ENCODE data around the gene PRR15.

PRR15 gene

DNA sequence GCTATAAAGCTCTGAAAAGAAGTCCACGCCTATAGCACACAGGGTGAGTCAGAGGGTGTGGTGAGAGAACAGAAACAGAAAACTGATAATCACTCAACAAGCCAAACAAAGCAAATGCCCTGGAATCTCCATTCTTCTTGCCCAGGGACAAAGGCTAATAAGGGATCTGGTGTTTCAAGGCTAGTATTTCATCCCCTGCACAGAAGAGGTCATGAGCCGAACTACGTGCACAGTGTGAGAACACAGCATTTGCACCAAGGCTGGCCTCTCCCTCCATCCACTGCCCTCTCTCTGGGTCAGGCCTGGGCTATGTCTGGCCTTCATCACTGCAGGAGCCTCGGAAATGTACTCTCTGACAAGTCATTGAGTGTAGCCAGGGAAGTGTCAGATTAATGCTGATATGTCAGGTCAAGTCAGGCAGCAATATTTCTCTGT lies 42.7 kb downstream of the PRR15 start:
- DNase-seq = no peak
- in situ Hi-C loops (cut with MboI; ENCODE audit: low pct_unique_long_range_greater_than_20kb, low sequenced_read_pairs) = no loop called here

DNA sequence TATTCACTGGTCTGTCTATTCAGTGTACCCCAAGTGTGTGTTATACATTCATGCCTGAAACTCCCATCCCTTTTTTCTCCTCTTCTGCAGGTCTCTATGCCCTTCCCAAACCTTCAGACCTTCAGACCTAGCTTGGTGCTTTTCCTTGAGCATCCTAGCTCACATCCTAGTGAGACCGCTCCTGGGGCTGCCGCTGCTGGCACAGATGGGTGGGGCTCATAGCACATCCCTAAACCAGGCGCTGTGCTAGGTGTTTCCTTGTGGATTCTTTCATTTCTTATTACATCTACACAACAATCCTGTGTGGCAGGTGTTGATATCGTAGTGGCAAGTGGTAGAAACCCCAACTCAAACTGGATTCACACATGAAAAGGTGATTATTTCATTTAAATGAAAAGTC lies 43.2 kb downstream of the PRR15 start:
- DNase-seq = no peak
- in situ Hi-C loops (cut with MboI; ENCODE audit: low pct_unique_long_range_greater_than_20kb, low sequenced_read_pairs) = no loop called here

DNA sequence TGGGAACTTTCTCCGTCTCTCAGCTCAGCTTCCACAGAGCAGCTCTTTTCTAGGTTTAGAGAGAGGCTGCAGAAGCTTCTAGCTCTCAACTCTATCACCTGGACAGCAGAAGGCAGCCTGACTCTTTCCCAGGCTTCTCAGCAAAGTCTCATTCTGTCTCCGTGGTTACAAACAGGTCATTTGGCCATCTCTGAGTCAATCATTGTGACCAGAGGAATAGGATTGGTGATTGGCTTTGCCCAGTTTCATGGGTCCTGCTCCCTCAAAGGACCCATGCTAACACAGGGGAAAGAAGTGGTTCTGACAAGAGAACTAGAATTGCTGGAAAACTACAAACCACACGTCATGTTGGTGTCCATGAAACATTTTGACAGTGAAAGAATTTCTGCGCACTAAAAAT lies 43.6 kb downstream of the PRR15 start:
- in situ Hi-C loops (cut with MboI; ENCODE audit: low pct_unique_long_range_greater_than_20kb, low sequenced_read_pairs) = no loop called here
- DNase-seq = no peak

DNA sequence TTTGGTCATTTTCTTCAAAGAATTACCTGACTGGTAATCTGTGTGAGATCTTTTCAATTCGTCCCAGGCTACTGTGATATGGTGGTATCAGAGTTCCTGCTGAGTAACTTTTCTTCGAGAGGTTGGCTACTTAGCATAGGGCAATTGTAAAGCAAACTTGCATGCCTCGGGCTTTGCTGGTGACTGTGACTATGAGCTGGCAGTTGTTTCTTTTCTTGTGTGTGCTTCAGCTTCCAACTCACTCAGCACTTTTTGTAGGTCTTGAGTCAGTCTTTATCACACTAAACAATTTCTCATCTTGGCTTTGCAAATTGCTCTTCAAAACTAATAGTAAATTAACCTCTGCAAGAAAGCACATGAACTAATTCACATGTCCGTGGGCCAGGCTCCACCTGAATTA lies 44.3 kb downstream of the PRR15 start:
- in situ Hi-C loops (cut with MboI; ENCODE audit: low pct_unique_long_range_greater_than_20kb, low sequenced_read_pairs) = no loop called here
- no peak for DNase-seq

DNA sequence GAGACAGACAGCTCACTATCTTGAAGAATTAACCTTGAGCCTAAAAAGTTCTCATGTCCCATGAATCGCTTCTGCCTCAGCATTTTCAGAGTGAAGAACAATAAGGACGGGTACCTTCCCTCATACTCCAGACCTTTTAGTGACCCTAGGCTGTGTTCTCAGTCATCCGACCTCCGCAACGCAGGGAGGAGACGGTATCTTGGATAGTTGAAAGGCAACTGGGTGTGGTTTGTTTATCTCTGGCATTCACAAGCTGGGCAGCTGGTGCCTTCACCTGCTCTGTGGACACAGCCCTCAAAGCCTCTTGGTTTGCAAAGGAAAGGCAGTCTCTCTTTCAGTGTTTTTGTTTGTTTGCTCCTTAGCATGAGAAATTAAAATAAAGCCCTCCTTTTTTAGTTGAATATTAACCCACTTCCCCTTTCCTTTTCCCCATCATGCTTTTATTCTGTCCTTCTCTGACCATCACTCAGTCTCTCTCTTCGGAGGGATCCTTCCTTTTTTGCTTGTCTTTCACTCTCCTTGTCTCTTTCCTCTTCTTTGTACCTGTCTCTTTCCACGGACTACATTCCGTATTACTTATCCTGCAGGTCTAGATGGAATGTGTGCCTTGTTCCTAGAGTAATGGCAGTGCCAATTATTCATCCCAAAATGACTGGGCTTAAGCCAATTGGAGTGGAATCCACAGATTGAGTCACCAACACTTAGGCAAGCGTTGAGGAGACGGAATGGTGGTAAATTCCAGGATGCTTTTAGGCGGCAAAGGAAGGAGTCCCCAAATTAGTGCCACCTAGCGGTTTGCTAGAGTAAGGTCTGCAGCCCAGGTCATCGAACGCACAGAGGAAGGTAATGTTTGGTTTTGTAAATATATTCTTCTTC lies 45.8 kb downstream of the PRR15 start:
- in situ Hi-C loops (cut with MboI; ENCODE audit: low pct_unique_long_range_greater_than_20kb, low sequenced_read_pairs) = no loop called here
- DNase-seq = peak; percentile 22

DNA sequence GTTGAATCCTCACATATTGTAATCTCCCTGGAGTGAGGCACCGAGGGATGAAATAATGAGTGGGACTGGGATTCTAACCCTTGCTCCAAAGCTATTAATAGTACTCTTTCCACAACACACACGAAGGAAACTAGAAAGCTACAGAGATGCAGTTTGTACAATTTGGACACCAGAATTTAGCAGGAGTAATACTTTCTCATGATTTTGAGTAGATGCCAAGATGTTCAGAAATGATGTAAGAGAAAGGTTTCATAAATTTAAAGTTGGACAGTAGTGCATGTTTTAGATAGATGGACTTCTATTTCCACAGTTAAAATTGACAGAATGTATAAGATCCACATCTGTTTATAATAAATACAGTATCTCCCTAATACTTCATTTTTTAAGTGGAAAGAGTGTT lies 46.5 kb downstream of the PRR15 start:
- no peak for DNase-seq
- in situ Hi-C loops (cut with MboI; ENCODE audit: low pct_unique_long_range_greater_than_20kb, low sequenced_read_pairs) = no loop called here

DNA sequence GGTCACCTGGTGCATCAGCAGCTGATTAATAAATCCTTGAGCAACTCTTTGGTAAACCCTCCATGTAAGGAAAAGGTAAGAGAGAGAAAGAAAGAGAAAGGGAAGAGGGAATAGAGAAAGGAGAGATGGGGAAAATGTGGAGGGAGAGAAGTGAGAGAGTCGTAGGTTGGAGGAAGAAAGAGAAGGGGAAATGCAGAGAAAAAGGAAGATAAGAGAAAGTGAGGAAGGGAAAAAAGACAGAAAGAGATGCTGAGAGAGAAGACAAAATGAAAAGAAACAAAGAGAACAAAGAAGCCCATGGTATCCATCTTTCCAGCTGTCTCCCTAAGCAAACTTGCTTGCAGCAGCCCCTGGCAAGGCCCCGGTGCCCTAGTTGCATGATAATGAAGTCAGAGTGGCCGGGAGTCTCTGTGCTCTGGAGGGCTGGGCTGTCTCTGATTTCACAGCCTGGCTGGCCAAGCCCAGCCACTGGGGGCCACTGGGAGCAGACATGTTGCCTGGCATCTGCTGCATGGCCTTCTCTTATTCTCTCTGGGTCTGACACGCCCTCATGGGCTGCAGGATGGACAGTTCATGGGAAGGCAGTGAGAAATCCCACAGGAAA lies 48.4 kb downstream of the PRR15 start:
- in situ Hi-C loops (cut with MboI; ENCODE audit: low pct_unique_long_range_greater_than_20kb, low sequenced_read_pairs) = no loop called here
- no peak for DNase-seq

DNA sequence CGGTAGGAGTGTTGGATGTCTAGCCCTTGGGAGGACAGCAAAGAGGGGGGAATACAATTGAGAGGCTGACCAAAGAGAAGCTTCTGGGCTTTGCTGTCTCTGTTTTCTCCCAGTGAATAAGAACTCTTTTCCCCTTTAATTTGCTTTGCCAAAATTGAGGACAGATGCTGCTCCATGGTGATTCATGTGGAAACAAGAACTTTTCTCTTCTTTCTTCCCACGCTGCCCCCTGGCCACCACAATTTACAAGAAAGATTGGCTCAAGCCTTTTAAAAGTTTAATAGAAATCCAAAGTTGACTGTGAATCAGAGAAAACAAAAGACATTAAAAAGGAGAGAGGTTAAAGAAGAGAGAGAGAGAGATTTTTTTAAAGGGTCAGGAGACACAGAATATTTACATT lies 49.0 kb downstream of the PRR15 start:
- no peak for DNase-seq
- in situ Hi-C loops (cut with MboI; ENCODE audit: low pct_unique_long_range_greater_than_20kb, low sequenced_read_pairs) = no loop called here

DNA sequence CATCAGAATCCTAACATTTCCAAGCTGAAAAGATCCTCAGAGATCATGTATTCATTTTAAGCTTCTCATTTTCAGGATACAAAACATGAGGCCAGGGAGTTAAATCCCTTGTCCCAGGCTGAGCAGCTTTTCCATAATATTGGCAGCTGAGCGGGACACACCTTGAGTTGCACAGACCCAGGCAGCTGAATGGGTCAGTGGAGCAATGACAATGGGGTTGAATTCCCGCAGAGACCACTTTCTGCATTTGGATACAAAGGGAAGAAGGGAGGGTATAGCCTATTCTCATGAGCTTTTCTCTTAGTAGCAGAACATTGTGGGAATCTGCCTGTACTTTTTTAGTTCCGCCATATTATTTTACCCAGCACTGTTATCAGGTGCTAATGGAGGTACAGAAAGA lies 49.5 kb downstream of the PRR15 start:
- no peak for DNase-seq
- in situ Hi-C loops (cut with MboI; ENCODE audit: low pct_unique_long_range_greater_than_20kb, low sequenced_read_pairs) = no loop called here

DNA sequence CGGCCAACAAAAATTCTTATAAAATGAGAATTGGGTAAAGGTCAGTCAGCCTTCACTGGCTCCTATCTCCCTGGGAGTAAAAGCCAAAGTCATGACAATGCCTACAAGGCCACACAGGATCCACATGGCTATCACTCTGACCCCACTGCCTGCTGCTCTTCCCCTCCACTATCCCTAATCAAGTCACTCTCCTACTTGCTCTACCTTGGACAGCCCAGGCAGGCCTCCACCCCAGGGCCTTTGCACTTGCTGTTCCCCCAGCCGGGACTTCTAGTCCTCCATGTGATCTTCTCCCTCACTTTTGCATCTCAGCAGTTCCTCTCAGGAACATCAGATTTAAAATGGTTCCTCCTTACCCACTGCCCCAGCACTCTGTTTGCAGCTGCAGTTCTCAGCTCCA lies 50.6 kb downstream of the PRR15 start:
- no peak for DNase-seq
- in situ Hi-C loops (cut with MboI; ENCODE audit: low pct_unique_long_range_greater_than_20kb, low sequenced_read_pairs) = no loop called here
